GM23338 (cell line): ENCODE results near the gene REXO2. TPM values are rescaled to one million over a fixed set of nuclear protein-coding genes. Genes with fewer than 3 reads are reported as not detected.

Source experiments
- ATAC-seq: fragments of 200-7000 bp; cut with Tn5 transposase; 3 replicates; pipeline ENCODE4 v1.9.1; 2020
- DNase-seq: peaks from one replicate; pipeline ENCODE4 v3.0.0-alpha.2; 2015; ENCODE audit warnings: low spot score
- H2AFZ ChIP-seq: fragments of 200-600 bp; sonication (generic); 2 replicates; pipeline ENCODE4 v1.8.0; 2016; ENCODE audit warnings: antibody characterized with exemption, mild to moderate bottlenecking, moderate library complexity
- H3F3A ChIP-seq: fragments of 200-600 bp; sonication (generic); replicated peaks from 2 replicates; pipeline ENCODE4 v1.8.0; 2017; ENCODE audit warnings: antibody characterized with exemption, mixed run types, low read depth
- H3K27ac ChIP-seq: fragments of 200-600 bp; sonication (generic); 2 replicates; pipeline ENCODE4 v1.6.1; 2016; ENCODE audit warnings: low read depth
- H3K27me3 ChIP-seq: fragments of 200-600 bp; sonication (generic); 2 replicates; pipeline ENCODE4 v1.8.0; 2016; ENCODE audit warnings: mild to moderate bottlenecking, mixed run types, moderate library complexity; ENCODE audit not compliant: insufficient read depth
- H3K36me3 ChIP-seq: fragments of 200-600 bp; sonication (generic); 2 replicates; pipeline ENCODE4 v1.8.0; 2016; ENCODE audit warnings: mild to moderate bottlenecking; ENCODE audit not compliant: insufficient read depth
- H3K4me1 ChIP-seq: fragments of 200-600 bp; sonication (generic); 2 replicates; pipeline ENCODE4 v1.8.0; 2016; ENCODE audit warnings: mild to moderate bottlenecking, moderate library complexity; ENCODE audit not compliant: insufficient read depth
- H3K4me2 ChIP-seq: fragments of 200-600 bp; sonication (generic); 2 replicates; pipeline ENCODE4 v1.7.1; 2017; ENCODE audit warnings: mixed run types
- H3K4me3 ChIP-seq: fragments of 200-600 bp; sonication (generic); 2 replicates; pipeline ENCODE4 v1.6.1; 2016; ENCODE audit warnings: mixed run types
- H3K79me2 ChIP-seq: fragments of 200-600 bp; sonication (generic); replicated peaks from 2 replicates; pipeline ENCODE4 v1.8.0; 2017; ENCODE audit warnings: mild to moderate bottlenecking; ENCODE audit not compliant: insufficient read depth
- H3K9me2 ChIP-seq: fragments of 200-600 bp; sonication (generic); 2 replicates; pipeline ENCODE4 v1.8.0; 2017; ENCODE audit not compliant: insufficient read depth
- H4K20me1 ChIP-seq: fragments of 200-600 bp; sonication (generic); replicated peaks from 2 replicates; pipeline ENCODE4 v1.8.0; 2017; ENCODE audit warnings: mild to moderate bottlenecking; ENCODE audit not compliant: insufficient read depth
- H3K27ac Mint-ChIP-seq: 2 replicates; pipeline ENCODE4 v1.8.0; 2020; ENCODE audit warnings: inconsistent platforms, mild to moderate bottlenecking, moderate library complexity, mixed read lengths
- H3K27me3 Mint-ChIP-seq: 3 replicates; pipeline ENCODE4 v1.8.0; 2022; ENCODE audit warnings: low read depth, mild to moderate bottlenecking, moderate library complexity, mixed read lengths, inconsistent platforms; ENCODE audit not compliant: insufficient read depth, poor library complexity
- H3K36me3 Mint-ChIP-seq: 3 replicates; pipeline ENCODE4 v1.8.0; 2021; ENCODE audit warnings: low read depth, mild to moderate bottlenecking, inconsistent platforms, moderate library complexity, mixed read lengths
- H3K4me1 Mint-ChIP-seq: 3 replicates; pipeline ENCODE4 v1.8.0; 2020; ENCODE audit warnings: mild to moderate bottlenecking, inconsistent platforms, mixed read lengths
- H3K4me3 Mint-ChIP-seq: 3 replicates; pipeline ENCODE4 v1.8.0; 2021; ENCODE audit warnings: moderate library complexity, mild to moderate bottlenecking, inconsistent platforms, mixed read lengths
- H3K9me3 Mint-ChIP-seq: 3 replicates; pipeline ENCODE4 v1.8.0; 2020; ENCODE audit warnings: moderate library complexity, mild to moderate bottlenecking, inconsistent platforms, mixed read lengths
- CREB1 ChIP-seq: fragments of 250-450 bp; sonication (Bioruptor Pico); IDR thresholded peaks from 2 replicates; pipeline ENCODE4 v1.5.0; 2020; ENCODE audit warnings: low read depth, mild to moderate bottlenecking, moderate library complexity
- CTCF ChIP-seq, 2 experiments: fragments of 200-600 bp in 1 of 2; sonication (generic) in 1 of 2; conservative IDR thresholded peaks; 2 replicates each; pipeline versions ENCODE4 v1.5.1 to v1.6.1; 2016 to 2017; ENCODE audit warnings: antibody characterized with exemption in 2 of 2, low read depth in 2 of 2, mild to moderate bottlenecking in 2 of 2, moderate library complexity in 1 of 2
- ETS1 ChIP-seq: IDR thresholded peaks from 2 replicates; pipeline ENCODE4 v1.6.1; 2016; ENCODE audit warnings: antibody characterized with exemption
- EZH2 ChIP-seq: fragments of 200-600 bp; sonication (generic); IDR thresholded peaks from one replicate; pipeline ENCODE4 v1.8.0; 2017; ENCODE audit warnings: antibody characterized with exemption, mild to moderate bottlenecking, low read depth; ENCODE audit not compliant: unreplicated experiment
- EZH2phosphoT487 ChIP-seq: fragments of 200-600 bp; sonication (generic); IDR thresholded peaks from one replicate; pipeline ENCODE4 v1.8.1; 2018; ENCODE audit warnings: antibody characterized with exemption; ENCODE audit not compliant: unreplicated experiment
- JUNB ChIP-seq: IDR thresholded peaks from one replicate; pipeline ENCODE4 v1.6.1; 2016; ENCODE audit warnings: antibody characterized with exemption; ENCODE audit not compliant: unreplicated experiment
- NANOG ChIP-seq: IDR thresholded peaks from 2 replicates; pipeline ENCODE4 v1.6.1; 2016; ENCODE audit warnings: antibody characterized with exemption, borderline replicate concordance
- POLR2AphosphoS5 ChIP-seq: IDR thresholded peaks from 2 replicates; pipeline ENCODE4 v1.6.1; 2016; ENCODE audit warnings: antibody characterized with exemption, low read depth
- REST ChIP-seq: IDR thresholded peaks from one replicate; pipeline ENCODE4 v1.6.1; 2018; ENCODE audit warnings: antibody characterized with exemption; ENCODE audit not compliant: unreplicated experiment
- STAT1 ChIP-seq: IDR thresholded peaks from one replicate; pipeline ENCODE4 v1.6.1; 2016; ENCODE audit warnings: antibody characterized with exemption; ENCODE audit not compliant: unreplicated experiment
- ZNF114 ChIP-seq: fragments of 250-450 bp; sonication (Bioruptor Pico); IDR thresholded peaks from 2 replicates; pipeline ENCODE4 v1.5.0; 2020; ENCODE audit warnings: mild to moderate bottlenecking, moderate library complexity
- ZNF331 ChIP-seq: fragments of 250-450 bp; sonication (Bioruptor Pico); IDR thresholded peaks from 2 replicates; pipeline ENCODE4 v1.5.0; 2020; ENCODE audit warnings: low read depth, mild to moderate bottlenecking, moderate library complexity
- ZNF462 ChIP-seq: fragments of 250-450 bp; sonication (Bioruptor Pico); IDR thresholded peaks from 2 replicates; pipeline ENCODE4 v1.5.0; 2020; ENCODE audit warnings: mild to moderate bottlenecking, moderate library complexity
- polyA plus RNA-seq: library from polyadenylated mRNA; unstranded; fragments of >200 nt; fragmentation: Nextera tagmentation; extraction: Ambion mirVana; gene quantifications from 2 replicates; pipeline ENCODE4 v1.2.1, GENCODE V29; 2016
- total RNA-seq: library from RNA; depleted of rRNA; stranded (reverse); fragments of >200 nt; shearing (Covaris generic); gene quantifications from 2 replicates; pipeline ENCODE4 v1.2.3, GENCODE V29; 2014

REXO2 gene
- total and polyA plus RNA-seq, 2 experiments from 2014 or later: 122 to 245 TPM

- H3K36me3 Mint-ChIP-seq: no peaks in the 10 kb centered on the region
- Histone ChIP-seq H3K27me3 (no peaks in the 10 kb centered on the region), H3F3A (peaks cover 5% of the 10 kb centered on the region; the same call in 1 of the 2 replicates), H3K79me2 (no peaks in the 10 kb centered on the region), H3K4me3 (no peak overlapping the region), H3K4me2 (no peak overlapping the region), H3K27ac (no peak overlapping the region), H3K36me3 (no peaks in the 10 kb centered on the region), H4K20me1 (no peaks in the 10 kb centered on the region), H3K9me2 (no peaks in the 10 kb centered on the region), H3K4me1 (peaks cover 9% of the 10 kb centered on the region), H2AFZ (no peak overlapping the region)
- H3K4me3 Mint-ChIP-seq: no peak overlapping the region
- H3K27me3 Mint-ChIP-seq: no peaks in the 10 kb centered on the region
- DNase-seq (no peak), ATAC-seq (no peak)
- no peaks in the 10 kb centered on the region for H3K9me3 Mint-ChIP-seq
- H3K27ac Mint-ChIP-seq: no peak overlapping the region
- no peak for TF ChIP-seq POLR2AphosphoS5
- TF ChIP-seq EZH2phosphoT487: no peak
- no peak for TF ChIP-seq ZNF114
- TF ChIP-seq ZNF331 (CRISPR knock-in tag): no peak
- no peak for TF ChIP-seq EZH2
- no peak for TF ChIP-seq ETS1
- no peak for TF ChIP-seq CREB1 (CRISPR knock-in tag)
- TF ChIP-seq CTCF (conservative IDR thresholded peaks at IDR 0.05; ENCODE audit: low read depth in 2 of 2): no peak
- TF ChIP-seq STAT1: no peak
- TF ChIP-seq REST: no peak
- TF ChIP-seq ZNF462 (CRISPR knock-in tag): no peak
- no peak for TF ChIP-seq JUNB
- no peak for TF ChIP-seq NANOG
- peaks cover 19% of the 10 kb centered on the region; the same call in 2 of the 3 replicates for H3K4me1 Mint-ChIP-seq
These were observed 5.9 kb upstream of the REXO2 start for GRCh38 chr11:114433376-114433775.
